Measurements from ENCODE around the gene TRMT61B.

The TRMT61B gene

GRCh38 chr2:28901841-28902240 is 31.7 kb upstream of the TRMT61B start:
- no peak overlapping the region for H3K27ac ChIP-seq
- no peak overlapping the region for H3K4me3 ChIP-seq (ENCODE audit: low read depth in 1 of 2, low read length in 1 of 2)
- TF ChIP-seq, protein P1, sequence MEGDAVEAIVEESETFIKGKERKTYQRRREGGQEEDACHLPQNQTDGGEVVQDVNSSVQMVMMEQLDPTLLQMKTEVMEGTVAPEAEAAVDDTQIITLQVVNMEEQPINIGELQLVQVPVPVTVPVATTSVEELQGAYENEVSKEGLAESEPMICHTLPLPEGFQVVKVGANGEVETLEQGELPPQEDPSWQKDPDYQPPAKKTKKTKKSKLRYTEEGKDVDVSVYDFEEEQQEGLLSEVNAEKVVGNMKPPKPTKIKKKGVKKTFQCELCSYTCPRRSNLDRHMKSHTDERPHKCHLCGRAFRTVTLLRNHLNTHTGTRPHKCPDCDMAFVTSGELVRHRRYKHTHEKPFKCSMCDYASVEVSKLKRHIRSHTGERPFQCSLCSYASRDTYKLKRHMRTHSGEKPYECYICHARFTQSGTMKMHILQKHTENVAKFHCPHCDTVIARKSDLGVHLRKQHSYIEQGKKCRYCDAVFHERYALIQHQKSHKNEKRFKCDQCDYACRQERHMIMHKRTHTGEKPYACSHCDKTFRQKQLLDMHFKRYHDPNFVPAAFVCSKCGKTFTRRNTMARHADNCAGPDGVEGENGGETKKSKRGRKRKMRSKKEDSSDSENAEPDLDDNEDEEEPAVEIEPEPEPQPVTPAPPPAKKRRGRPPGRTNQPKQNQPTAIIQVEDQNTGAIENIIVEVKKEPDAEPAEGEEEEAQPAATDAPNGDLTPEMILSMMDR (IDR thresholded peaks at IDR 0.05) = no peak
- H3K36me3 ChIP-seq = no peaks in the 10 kb centered on the region
- H3K9me3 ChIP-seq = no peaks in the 10 kb centered on the region
- H3K27me3 ChIP-seq = no peaks in the 10 kb centered on the region
- H3K4me1 ChIP-seq (ENCODE audit: control insufficient read depth in 1 of 2, insufficient read depth in 1 of 2, low read depth in 1 of 2, low read length in 1 of 2) = no peaks in the 10 kb centered on the region

- Histone ChIP-seq H3K9me3 (no peaks in the 10 kb centered on the region), H3K27ac (no peak overlapping the region), H3K4me3 (ENCODE audit: low read depth in 1 of 2, low read length in 1 of 2) (no peak overlapping the region), H3K4me1 (ENCODE audit: control insufficient read depth in 1 of 2, insufficient read depth in 1 of 2, low read depth in 1 of 2, low read length in 1 of 2) (no peaks in the 10 kb centered on the region), H3K36me3 (no peaks in the 10 kb centered on the region), H3K27me3 (no peaks in the 10 kb centered on the region)
- TF ChIP-seq, protein P1 (IDR thresholded peaks at IDR 0.05) = no peak
Measured at GRCh38 chr2:28901202-28901601, 31.1 kb upstream of the TRMT61B start.

DNA sequence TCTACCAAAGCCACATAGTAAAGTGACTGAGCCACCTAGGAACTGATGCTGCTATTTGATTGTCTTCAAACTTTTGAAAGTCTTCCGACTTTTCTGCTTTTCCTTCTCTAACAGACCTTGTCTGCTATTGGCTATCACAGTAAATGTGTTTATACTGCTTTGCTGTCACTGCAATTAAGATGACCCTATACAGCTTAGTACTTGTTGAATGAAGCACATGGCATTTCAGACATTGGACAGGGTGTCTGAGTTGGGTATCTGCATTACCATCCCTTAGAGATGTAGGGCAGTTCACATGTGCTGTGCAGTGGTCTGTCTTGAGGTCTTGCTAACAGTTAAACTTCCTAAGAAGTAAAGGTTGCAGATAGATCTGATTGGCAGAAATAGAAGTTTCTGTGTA is 27.9 kb upstream of the TRMT61B start:
- H3K27me3 ChIP-seq = no peaks in the 10 kb centered on the region
- H3K9me3 ChIP-seq = no peaks in the 10 kb centered on the region
- H3K4me1 ChIP-seq (ENCODE audit: control insufficient read depth in 1 of 2, insufficient read depth in 1 of 2, low read depth in 1 of 2, low read length in 1 of 2) = peaks cover 10 to 12% of the 10 kb centered on the region in 2 experiments
- TF ChIP-seq, protein P1 (IDR thresholded peaks at IDR 0.05) = no peak
- H3K36me3 ChIP-seq = no peaks in the 10 kb centered on the region
- H3K27ac ChIP-seq = no peak overlapping the region
- H3K4me3 ChIP-seq (ENCODE audit: low read depth in 1 of 2, low read length in 1 of 2) = no peak overlapping the region

- H3K27ac ChIP-seq = no peak overlapping the region
- TF ChIP-seq, protein P1 (IDR thresholded peaks at IDR 0.05) = no peak
- H3K4me1 ChIP-seq (ENCODE audit: control insufficient read depth in 1 of 2, insufficient read depth in 1 of 2, low read depth in 1 of 2, low read length in 1 of 2) = peaks cover 10 to 12% of the 10 kb centered on the region in 2 experiments
- H3K4me3 ChIP-seq (ENCODE audit: low read depth in 1 of 2, low read length in 1 of 2) = no peak overlapping the region
- no peaks in the 10 kb centered on the region for H3K9me3 ChIP-seq
- H3K36me3 ChIP-seq = no peaks in the 10 kb centered on the region
- peaks cover 8% of the 10 kb centered on the region for H3K27me3 ChIP-seq
Measured at GRCh38 chr2:28896906-28897305, 26.8 kb upstream of the TRMT61B start.

DNA sequence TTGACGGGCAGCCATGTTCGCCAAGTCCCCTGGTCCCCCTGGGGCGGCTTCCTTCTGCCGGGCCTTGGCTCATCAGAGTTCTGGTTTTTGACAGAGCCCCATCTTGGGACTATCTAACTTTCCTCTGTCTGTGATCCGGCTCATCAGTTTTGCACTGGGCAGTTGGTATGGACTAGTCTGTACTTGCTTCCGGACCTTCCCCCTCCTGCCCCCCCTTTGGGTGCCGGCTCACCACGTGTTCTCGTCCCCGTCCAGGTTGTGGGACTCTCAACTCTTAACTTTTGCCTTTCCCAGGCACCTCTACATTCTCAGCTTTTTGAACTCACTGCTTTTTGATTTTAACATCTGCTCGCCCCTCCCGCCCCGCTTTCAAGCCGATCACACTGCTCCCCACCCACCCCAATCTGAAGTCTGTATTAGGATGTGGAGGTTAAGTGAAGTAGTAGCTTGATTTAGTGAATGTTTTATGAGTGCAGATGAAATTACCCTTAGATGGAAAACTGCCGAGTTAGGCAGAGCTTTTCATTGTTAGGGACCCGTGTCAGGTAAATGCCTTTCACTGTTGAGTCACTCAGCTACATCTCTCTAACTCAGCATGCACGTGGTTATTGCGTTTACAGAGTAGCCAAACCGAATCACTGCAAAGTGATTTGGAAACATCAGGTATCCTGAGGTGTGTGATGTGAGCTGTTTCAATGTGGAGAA is 25.2 kb upstream of the TRMT61B start:
- Histone ChIP-seq H3K27me3 (peaks cover 18% of the 10 kb centered on the region), H3K36me3 (no peaks in the 10 kb centered on the region), H3K4me1 (ENCODE audit: control insufficient read depth in 1 of 2, insufficient read depth in 1 of 2, low read depth in 1 of 2, low read length in 1 of 2) (peaks cover 10 to 12% of the 10 kb centered on the region in 2 experiments), H3K4me3 (ENCODE audit: low read depth in 1 of 2, low read length in 1 of 2) (peak overlapping the region; percentile 77 to 91), H3K9me3 (no peaks in the 10 kb centered on the region), H3K27ac (peak overlapping the region; percentile 74)
- TF ChIP-seq, protein P1 (IDR thresholded peaks at IDR 0.05) = no peak

Measured in neutrophil (primary cell).